GM18498 (cell line): ENCODE results near the gene S100PBP.

Source experiments
- ATAC-seq: cut with Tn5 transposase; IDR thresholded peaks from one replicate; pipeline ENCODE4 v1.9.1; 2021; ENCODE audit warnings: mild to moderate bottlenecking, moderate library complexity; ENCODE audit not compliant: unreplicated experiment

The S100PBP gene

DNA sequence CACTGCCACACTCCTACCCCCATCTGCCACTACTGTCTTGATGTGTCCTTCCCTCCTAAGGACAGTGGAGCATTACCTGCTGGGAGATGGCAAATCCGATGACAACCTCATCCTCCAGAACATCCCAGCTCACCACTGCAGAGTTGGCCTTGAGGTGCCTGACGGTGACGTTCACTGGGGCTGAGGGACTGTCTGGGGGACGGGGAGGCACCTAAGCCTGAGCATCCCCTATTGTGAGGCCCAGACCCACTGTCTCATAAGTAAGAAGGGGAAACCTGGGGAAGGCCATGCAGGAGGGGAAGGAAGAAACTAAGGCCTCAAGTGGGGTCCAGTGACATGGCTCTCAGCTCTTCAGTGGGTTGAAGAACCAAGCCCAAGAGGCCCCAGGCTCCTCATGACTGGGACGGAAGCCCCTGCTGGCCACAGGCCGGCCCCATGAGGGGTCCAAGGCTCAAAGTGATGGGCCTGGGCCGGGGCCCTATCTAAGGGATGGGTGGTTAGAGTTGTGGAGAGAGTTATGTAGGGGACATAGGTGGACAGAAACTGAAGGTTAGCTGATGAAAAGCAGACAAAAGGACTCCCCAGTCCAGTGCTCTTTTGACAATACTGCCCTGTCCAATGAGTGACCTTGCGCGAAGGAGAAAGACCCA is 51.5 kb downstream of the S100PBP start:
- ATAC-seq: no peak

DNA sequence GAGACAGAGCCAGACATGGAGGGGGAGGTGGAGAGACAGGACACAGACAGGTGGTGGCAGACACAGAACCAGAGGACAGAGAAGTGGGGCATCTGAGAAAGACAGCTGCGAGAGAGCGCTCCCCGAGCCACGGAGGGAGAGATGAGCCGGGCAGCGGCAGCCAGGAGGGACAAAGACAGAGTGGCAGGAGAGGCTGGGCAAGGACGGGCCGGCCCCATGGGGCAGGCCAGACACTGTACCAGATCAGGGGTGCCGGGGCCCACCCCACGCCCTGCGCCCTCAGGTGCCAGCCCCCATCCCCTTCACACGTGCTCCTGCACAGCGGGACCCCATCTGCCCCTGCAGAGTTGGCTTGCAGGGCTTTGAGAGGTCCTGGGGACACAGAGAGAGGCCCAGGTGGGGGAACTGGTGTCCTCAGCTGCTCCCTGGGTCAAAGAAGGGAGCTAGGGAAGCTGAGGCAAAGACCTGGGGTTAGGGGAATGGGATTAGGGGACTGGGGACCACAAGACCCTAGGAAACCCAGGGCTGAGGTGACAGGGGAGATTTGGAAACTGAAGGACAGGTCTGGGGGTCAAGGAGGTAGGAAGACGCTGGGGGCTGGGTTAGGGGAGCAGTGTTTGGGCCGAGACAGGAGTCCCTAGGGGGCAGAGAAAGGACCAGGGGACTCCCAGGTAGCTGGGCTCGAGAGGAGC is 52.6 kb downstream of the S100PBP start:
- ATAC-seq: no peak

DNA sequence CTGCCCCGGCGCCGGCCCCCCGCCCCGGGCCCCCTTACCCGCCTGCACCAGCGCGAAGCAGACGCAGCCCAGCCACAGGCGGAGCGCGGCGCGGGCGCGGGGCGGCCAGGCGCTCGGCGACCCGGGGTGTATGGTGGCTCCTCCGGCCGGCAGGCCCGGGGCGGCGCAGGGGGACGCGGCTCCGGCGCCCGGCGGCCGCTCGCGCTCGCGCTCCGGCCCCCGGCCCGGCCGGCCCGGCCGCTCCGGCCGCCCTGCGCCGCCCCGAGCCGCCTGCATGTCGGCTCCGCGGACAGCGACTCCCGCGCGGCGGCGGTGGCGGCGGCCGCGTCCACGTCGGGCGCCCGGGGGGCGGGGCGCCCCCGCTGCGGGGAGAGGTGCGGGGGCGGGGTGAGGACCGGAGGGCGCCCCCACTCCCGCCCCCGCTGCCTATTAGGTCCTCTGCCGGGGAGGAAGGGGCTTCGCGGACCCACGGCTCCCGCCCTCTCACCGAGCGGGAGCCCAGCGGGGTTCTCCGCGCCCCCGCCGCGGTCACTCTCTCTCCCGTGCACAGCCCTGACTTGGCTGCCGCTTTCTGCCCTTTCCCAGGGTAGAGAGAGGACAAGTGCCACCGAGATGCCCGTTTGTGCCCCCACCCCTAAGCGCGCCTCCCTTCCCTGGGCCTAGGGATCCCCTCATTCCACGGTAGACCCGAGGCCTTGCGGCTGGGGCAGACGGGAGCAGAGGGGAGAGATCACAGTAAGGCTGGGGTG is 53.3 kb downstream of the S100PBP start, which contains the start of gene FNDC5:
Gene FNDC5, minus strand, starts transcription at position 298 of the 749 bp plus-strand sequence.
- no peak for ATAC-seq

DNA sequence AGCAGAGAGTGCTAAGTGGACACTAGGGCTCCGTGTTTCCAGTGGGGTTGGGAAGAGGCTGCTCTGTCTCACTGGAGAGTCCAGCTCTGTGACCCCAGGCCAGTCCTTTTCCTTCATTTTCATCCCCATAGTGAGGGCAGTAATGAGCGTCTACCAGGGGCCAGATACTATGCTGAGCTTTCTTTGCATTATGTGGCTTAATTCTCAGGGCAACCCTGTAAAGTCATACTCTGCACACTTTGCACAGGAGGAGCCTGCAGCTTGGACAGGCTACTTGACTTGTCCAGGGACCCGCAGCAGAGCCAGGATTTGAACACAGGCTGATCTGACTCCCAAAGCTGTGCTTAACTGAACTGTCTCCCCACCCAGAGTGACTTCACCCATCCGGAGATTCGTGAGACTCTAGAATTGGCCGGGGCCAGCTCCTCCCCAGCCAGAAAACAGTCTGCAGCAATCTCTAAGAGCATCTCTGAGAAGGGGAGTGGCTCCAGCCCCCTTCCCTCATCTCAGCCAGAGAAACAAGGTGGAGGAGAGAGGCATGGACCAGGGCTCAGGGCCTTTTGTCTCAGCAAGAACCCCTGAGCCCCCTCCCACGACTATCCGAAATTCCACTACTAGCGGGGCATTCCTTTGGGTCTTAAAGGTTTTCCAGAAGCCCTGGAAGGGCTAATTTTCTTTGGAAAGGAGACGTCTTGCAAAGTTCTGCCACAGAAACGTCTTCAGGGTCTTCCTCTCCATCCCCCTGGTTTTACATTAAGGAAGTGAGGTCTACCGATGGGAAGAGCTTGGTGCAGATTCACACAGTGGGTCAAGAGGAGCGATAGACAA is 54.1 kb downstream of the S100PBP start:
- no peak for ATAC-seq

GRCh38 chr1:32872192-32872460 is 54.7 kb downstream of the S100PBP start:
- ATAC-seq: no peak

DNA sequence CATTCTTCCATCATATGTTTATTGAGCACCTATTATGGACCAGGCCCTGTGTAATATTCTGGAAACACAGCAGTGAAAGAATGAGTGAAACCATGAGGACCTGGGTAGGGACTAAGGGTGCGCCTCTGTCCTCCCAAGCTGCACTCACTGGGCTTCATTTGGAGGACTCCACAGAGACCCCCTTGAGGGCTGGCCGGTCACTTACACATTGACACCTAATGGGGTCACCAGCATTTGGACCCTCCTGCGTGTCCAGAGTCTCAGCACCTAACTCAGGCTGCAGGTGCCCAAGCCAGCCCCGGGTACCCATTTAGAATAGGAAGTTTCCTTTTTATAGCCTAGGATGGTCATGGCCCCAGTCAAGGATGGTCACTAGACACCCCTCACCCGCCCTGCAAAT is 56.0 kb downstream of the S100PBP start:
- no peak for ATAC-seq

DNA sequence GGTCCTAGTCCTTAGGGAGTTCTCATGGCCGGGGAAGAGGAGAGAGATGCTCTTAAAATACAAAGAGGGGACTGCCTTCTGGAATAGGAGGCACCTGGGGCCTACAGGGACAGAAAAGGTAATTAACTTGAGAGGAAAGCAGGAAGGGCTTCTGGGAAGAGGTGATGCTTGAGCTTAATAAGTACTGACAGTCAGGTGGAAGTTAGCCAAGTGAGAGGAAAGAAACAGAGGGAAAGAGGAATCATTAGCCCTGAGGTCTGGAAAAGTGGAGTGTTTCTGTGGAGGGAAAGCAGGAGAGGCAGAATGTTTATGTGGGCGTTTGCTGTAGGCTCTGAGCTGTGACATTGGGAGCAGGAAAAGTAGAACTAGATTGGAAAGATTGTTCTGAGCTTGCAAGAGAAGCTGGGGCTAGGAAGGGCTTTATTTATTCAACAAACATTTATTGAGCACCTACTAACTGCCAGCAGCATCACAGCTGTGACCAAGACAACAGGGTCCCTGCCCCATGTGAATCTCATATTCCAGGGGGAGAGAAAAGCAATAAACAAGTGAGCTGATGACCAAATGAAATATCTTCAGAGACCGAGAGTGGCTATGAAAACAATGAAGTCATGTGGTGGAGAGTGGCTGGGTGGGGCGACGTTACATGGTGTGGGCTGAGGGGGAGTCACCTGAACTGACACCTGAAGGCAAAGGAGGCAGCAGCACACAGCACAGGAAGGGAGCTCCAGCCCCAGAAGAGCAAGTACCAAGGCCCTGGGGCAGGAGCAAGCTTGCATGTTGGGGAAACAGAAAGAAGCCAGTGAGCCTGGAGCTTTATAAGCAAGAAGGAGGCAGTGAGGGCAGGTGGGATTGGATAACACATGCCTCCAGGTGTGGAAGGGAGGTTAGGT is 57.7 kb downstream of the S100PBP start:
- no peak for ATAC-seq

DNA sequence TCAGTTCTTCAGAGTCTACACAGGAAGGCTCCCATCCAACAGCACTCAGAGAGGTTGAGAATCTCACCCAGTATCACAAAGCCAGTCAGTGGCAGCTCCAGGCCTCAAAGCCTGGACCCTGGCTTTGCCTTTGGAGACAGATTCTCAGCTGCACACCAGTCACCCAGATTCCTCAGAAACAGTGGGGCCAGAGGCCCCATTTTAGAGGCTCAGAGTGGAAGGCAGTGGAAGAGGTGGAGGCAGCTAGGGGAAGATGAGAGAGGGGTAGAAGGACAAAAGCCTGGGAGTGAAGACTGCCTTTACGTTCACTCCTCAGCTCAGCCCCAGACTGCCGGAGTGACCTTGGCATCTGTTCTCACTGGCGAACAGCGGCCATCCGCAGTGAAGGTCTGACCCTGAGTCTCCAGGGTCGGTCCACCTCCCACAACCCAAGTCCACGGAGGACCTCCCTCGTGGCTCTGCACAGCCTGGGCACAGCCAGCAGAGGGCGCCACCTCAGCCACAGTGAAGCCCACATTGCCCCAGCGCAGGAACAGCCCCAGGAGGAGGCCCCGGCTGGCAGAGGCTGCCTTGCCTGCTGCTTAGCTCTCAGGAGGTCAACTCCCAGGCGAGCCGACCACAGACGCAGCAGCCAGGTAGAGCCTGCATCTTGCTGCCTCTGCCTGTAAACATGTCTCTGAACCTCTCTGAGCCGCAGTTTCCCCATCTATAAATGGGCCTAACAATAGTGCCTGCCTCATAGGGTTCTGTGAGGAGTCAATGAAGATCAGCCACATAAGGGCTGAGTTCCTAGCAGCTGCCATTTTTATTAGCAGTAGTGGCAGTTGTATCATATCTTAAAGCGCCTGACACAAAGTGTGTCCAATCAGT is 59.1 kb downstream of the S100PBP start:
- no peak for ATAC-seq

GRCh38 chr1:32877211-32878110 is 60.0 kb downstream of the S100PBP start:
- ATAC-seq: no peak

DNA sequence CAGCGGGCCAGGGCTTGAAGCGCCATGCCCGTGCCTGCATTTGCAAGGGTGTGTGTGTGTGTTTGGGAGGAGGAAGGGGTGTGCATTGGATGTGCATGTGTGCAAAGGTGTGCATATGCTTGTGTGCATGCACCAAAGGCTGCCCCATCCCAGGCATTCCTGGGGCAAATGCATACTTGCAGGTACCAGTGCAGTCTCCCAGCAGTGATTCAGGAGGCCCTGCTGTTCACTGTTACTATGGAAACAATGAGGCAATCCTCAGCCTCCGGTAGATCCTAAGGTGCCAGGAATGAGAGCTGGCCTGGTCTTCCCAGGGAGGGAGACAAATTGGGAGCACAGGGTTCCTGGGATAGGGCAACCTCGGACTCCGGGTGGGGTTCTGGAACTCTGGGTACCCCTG is 60.7 kb downstream of the S100PBP start:
- ATAC-seq: no peak

GRCh38 chr1:32878637-32879041 is 61.2 kb downstream of the S100PBP start:
- no peak for ATAC-seq

GRCh38 chr1:32881291-32881690 is 63.8 kb downstream of the S100PBP start:
- ATAC-seq: no peak

- no peak for ATAC-seq
Measured at GRCh38 chr1:32881871-32882850, 64.7 kb downstream of the S100PBP start.

GRCh38 chr1:32883338-32884031 is 66.0 kb downstream of the S100PBP start:
- ATAC-seq: no peak

DNA sequence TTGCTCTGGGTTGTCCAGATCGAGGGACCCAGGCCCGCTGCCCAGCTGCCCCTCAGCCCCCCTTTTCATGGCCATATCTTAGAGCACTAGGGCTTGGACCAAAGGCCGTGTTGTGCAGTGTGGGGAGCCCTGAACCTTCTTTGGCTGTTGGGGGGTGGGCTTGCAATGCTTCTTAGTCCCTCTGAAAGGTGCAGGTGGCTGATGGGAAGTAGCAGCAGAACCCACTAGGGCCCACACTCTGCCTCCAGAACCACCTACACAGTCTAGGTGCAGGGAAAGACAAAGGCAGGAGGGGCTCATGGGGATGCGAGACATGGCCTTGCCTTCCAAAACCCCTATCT is 66.5 kb downstream of the S100PBP start:
- no peak for ATAC-seq

- no peak for ATAC-seq
Measured at GRCh38 chr1:32884726-32885125, 67.3 kb downstream of the S100PBP start.

- ATAC-seq: no peak
Measured at GRCh38 chr1:32885676-32886003, 68.2 kb downstream of the S100PBP start.
